Small intestine (tissue), 16 donors: ENCODE data around the gene BLZF1. TPM values are rescaled to one million over a fixed set of nuclear protein-coding genes. Genes with fewer than 3 reads are reported as not detected.

Source experiments
- DNase-seq, 2 donors: peaks; one replicate each; pipeline versions ENCODE4 v3.0.0 to v3.0.0-alpha.2; 2013
- FAIRE-seq: peaks from 2 replicates; lab custom pipeline; 2012; peaks lifted over from hg19 to GRCh38; lab: Jason Lieb, UNC
- H3K27ac ChIP-seq, 3 donors: one replicate each; pipeline ENCODE4 v1.5.1; 2013; ENCODE audit warnings: low read length in 2 of 3, mild to moderate bottlenecking in 2 of 3, control low read depth in 1 of 3, inconsistent platforms in 1 of 3, low read depth in 1 of 3, moderate library complexity in 1 of 3
- H3K27me3 ChIP-seq, 3 donors: one replicate each; pipeline ENCODE4 v1.6.1; 2013; ENCODE audit warnings: low read length in 3 of 3, inconsistent platforms in 1 of 3; ENCODE audit not compliant: control insufficient read depth in 3 of 3, insufficient read depth in 3 of 3
- H3K36me3 ChIP-seq, 3 donors: one replicate each; pipeline ENCODE4 v1.6.1; 2013; ENCODE audit warnings: low read length in 3 of 3, inconsistent platforms in 1 of 3, low read depth in 1 of 3, mild to moderate bottlenecking in 1 of 3, moderate library complexity in 1 of 3; ENCODE audit not compliant: control insufficient read depth in 3 of 3, insufficient read depth in 2 of 3
- H3K4me1 ChIP-seq, 3 donors: one replicate each; pipeline ENCODE4 v1.6.1; 2013; ENCODE audit warnings: low read length in 2 of 3, inconsistent platforms in 1 of 3, low read depth in 1 of 3, mild to moderate bottlenecking in 1 of 3, moderate library complexity in 1 of 3; ENCODE audit not compliant: control insufficient read depth in 3 of 3, insufficient read depth in 2 of 3
- H3K4me3 ChIP-seq, 3 donors: one replicate each; pipeline ENCODE4 v1.5.1; 2013; ENCODE audit warnings: low read length in 3 of 3, control low read depth in 1 of 3, inconsistent platforms in 1 of 3, low read depth in 1 of 3, mild to moderate bottlenecking in 1 of 3, moderate library complexity in 1 of 3
- H3K9me3 ChIP-seq, 2 donors: one replicate each; pipeline ENCODE4 v1.6.1; 2013; ENCODE audit warnings: low read depth in 1 of 2, low read length in 1 of 2; ENCODE audit not compliant: control insufficient read depth in 2 of 2, insufficient read depth in 1 of 2
- WGBS, 3 donors: extraction: QIAGEN DNeasy Blood & Tissue Kit; methylation state at CpG; one replicate each; pipeline ENCODE4 v1.1.7; 2013; 5-methylcytosine and 5-hydroxymethylcytosine counted together
- long read RNA-seq, 10 donors: transcript quantifications; one replicate each; lab custom pipeline, GENCODE V29; 2026
- polyA plus RNA-seq, 4 donors: library from polyadenylated mRNA; stranded (reverse) in 3 of 4; unstranded in 1 of 4; fragments of 200-250 nt in 3 of 4; fragments of 120-200 nt in 1 of 4; gene quantifications; one replicate each; pipeline versions ENCODE4 v1.2.1 to v1.2.3, GENCODE V29; 2013
- donor health status: healthy with polysubstance abuse.
- donor health status: control.
- donor health status: control.
- donor health status: Bipolar disorder and iron deficiency.
- donor health status: healthy.

The BLZF1 gene
- 10 to 100 TPM in 3 of 4 donors, 1 to 10 TPM in 1; 9.2 to 21.3 (median 11.9) TPM for polyA plus RNA-seq
- long read RNA-seq, donor 1: 0 reads
- long read RNA-seq, donor 2, partial matches to known transcripts: 9 of 14 reads
- long read RNA-seq, donor 2, other reads (novel, unspliced or antisense): 0 of 14 reads
- long read RNA-seq, donor 3, partial matches to known transcripts: 0 of 4 reads
- long read RNA-seq, donor 3, other reads (novel, unspliced or antisense): 0 of 4 reads
- long read RNA-seq, donor 4, partial matches to known transcripts: 0 of 1 reads
- long read RNA-seq, donor 4, other reads (novel, unspliced or antisense): 0 of 1 reads
- long read RNA-seq, donor 5: 0 reads
- long read RNA-seq, donor 6, partial matches to known transcripts: 0 of 7 reads
- long read RNA-seq, donor 6, other reads (novel, unspliced or antisense): 0 of 7 reads
- long read RNA-seq, donor 7: 0 reads
- long read RNA-seq, donor 8, partial matches to known transcripts: 0 of 3 reads
- long read RNA-seq, donor 8, other reads (novel, unspliced or antisense): 0 of 3 reads
- long read RNA-seq, donor 9, partial matches to known transcripts: 0 of 1 reads
- long read RNA-seq, donor 9, other reads (novel, unspliced or antisense): 0 of 1 reads
- long read RNA-seq, donor 10, transcript BLZF1-203 (7 exons, 2,749 nt): major isoform, 6 of 7 reads
- long read RNA-seq, donor 10, partial matches to known transcripts: 0 of 7 reads
- long read RNA-seq, donor 10, other reads (novel, unspliced or antisense): 0 of 7 reads

DNA sequence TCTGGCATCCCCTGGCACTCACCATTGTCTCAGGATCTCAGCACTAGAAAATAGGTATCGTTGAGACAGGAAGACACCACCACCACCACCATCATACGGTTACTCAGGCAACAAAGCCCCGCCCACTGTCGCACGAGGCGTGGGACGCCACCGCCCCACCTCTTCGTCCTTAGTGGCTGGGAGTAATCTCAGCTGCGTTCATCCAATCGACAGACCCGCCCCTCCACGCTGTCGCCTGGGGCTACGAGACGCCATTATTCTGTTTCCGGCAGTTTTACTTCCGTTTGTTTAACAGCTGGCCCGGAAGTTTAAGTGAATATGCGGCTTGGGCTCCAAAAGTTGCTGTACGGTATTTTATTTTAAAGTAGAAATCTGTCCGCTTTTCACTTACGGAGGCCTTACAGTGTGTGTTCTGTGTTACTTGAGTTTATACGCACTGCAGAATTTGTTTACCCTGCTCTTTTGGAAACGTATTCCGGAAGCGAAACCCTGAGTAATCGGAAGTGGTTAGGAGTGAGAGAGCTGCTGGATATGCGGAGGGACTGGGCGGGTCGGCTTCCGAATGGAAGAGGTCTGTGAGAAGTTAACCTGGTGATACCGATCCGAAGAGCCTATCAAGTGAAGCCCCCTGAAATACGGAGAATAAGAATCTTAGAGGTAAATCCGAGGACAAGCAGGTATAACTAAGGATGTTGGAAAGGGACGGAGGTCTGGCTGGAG lies at the start of gene BLZF1, which contains the start of gene NME7:
Gene BLZF1, plus strand, starts transcription at position 510 of the 720 bp plus-strand sequence. CDS start 1,328 bp downstream, outside the sequence.
Gene NME7, minus strand, starts transcription at position 112 of the 720 bp plus-strand sequence. Its CDS starts 87 bp downstream, at position 25.
- Histone ChIP-seq H3K36me3 (peaks cover 1 to 4% (median 2%) of the 10 kb centered on the region in 3 donors), H3K9me3 (peaks cover 0 to 4% of the 10 kb centered on the region in 2 donors), H3K27me3 (no peaks in the 10 kb centered on the region), H3K27ac (peak within 1 kb of the TSS; percentile 75 to 86 (median 81)), H3K4me1 (peaks cover 0 to 8% (median 0%) of the 10 kb centered on the region in 3 donors), H3K4me3 (peak within 1 kb of the TSS; percentile 66 to 90 (median 87))
- 0% methylated on average over 37 of the region's 37 CpGs for WGBS, 3 donors
- peak; percentile 97 to 98 for DNase-seq
- FAIRE-seq: peak; percentile 41

- 92 to 96% (median 95%) methylated on average over 3 of the region's 3 CpGs for WGBS, 3 donors
- DNase-seq (no peak), FAIRE-seq (no peak)
- peaks cover 0 to 2% (median 0%) of the 10 kb centered on the region in 3 donors for H3K36me3 ChIP-seq
- H3K4me3 ChIP-seq: no peak overlapping the region
- no peak overlapping the region for H3K27ac ChIP-seq
- H3K4me1 ChIP-seq: no peaks in the 10 kb centered on the region
- no peaks in the 10 kb centered on the region for H3K9me3 ChIP-seq
- no peaks in the 10 kb centered on the region for H3K27me3 ChIP-seq
These were observed 49.3 kb upstream of the BLZF1 start for GRCh38 chr1:169318536-169319244.

- Histone ChIP-seq H3K4me3 (no peak overlapping the region), H3K36me3 (peaks cover 0 to 2% (median 0%) of the 10 kb centered on the region in 3 donors), H3K27me3 (no peaks in the 10 kb centered on the region), H3K27ac (no peak overlapping the region), H3K4me1 (peaks cover 0 to 3% (median 0%) of the 10 kb centered on the region in 3 donors), H3K9me3 (no peaks in the 10 kb centered on the region)
- WGBS, 3 donors: 70 to 81% (median 78%) methylated on average over 1 of the region's 1 CpG
- no peak for DNase-seq
- FAIRE-seq: peak; percentile 15
These were observed 46.5 kb upstream of the BLZF1 start for GRCh38 chr1:169321539-169321938.

GRCh38 chr1:169322138-169322537 lies 45.9 kb upstream of the BLZF1 start:
- DNase-seq (no peak), FAIRE-seq (no peak)
- Histone ChIP-seq H3K27me3 (no peaks in the 10 kb centered on the region), H3K4me1 (peaks cover 0 to 3% (median 0%) of the 10 kb centered on the region in 3 donors), H3K36me3 (peaks cover 0 to 2% (median 0%) of the 10 kb centered on the region in 3 donors), H3K9me3 (no peaks in the 10 kb centered on the region), H3K27ac (no peak overlapping the region), H3K4me3 (no peak overlapping the region)
- 95 to 98% (median 98%) methylated on average over 3 of the region's 3 CpGs for WGBS, 3 donors

- WGBS, 3 donors: 89 to 100% (median 96%) methylated on average over 1 of the region's 1 CpG
- Histone ChIP-seq H3K4me3 (no peak overlapping the region), H3K36me3 (peaks cover 0 to 2% (median 0%) of the 10 kb centered on the region in 3 donors), H3K27ac (no peak overlapping the region), H3K9me3 (no peaks in the 10 kb centered on the region), H3K27me3 (no peaks in the 10 kb centered on the region), H3K4me1 (peaks cover 0 to 3% (median 0%) of the 10 kb centered on the region in 3 donors)
- FAIRE-seq: no peak
- DNase-seq: no peak
These were observed 42.9 kb upstream of the BLZF1 start for GRCh38 chr1:169325117-169325516.

GRCh38 chr1:169326261-169326955 lies 41.6 kb upstream of the BLZF1 start:
- no peaks in the 10 kb centered on the region for H3K36me3 ChIP-seq
- no peak overlapping the region for H3K4me3 ChIP-seq
- H3K27me3 ChIP-seq: no peaks in the 10 kb centered on the region
- WGBS, 3 donors: 71 to 88% (median 88%) methylated on average over 3 of the region's 3 CpGs
- H3K9me3 ChIP-seq: no peaks in the 10 kb centered on the region
- FAIRE-seq: no peak
- H3K27ac ChIP-seq: no peak overlapping the region
- no peak for DNase-seq
- H3K4me1 ChIP-seq: peaks cover 0 to 3% (median 0%) of the 10 kb centered on the region in 3 donors

DNA sequence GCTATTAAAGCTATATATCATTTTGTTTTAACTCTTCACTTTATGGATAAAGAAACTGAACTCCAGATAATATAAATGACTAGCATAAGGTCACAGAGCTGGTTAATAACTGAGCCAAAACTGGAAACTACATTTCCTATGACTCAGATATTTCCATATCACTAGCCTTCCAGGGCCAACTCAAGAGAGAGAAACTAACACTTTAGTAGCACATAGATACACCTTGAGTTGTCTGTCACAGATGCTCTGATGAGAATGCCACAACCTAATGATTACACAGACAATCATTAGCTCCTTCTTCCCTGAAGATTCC lies 41.1 kb upstream of the BLZF1 start:
- no peak overlapping the region for H3K4me3 ChIP-seq
- no peaks in the 10 kb centered on the region for H3K36me3 ChIP-seq
- no peak overlapping the region for H3K27ac ChIP-seq
- DNase-seq (peak in 1 of 2 donors; percentile 42), FAIRE-seq (no peak)
- no peaks in the 10 kb centered on the region for H3K9me3 ChIP-seq
- peaks cover 0 to 3% (median 0%) of the 10 kb centered on the region in 3 donors for H3K4me1 ChIP-seq
- H3K27me3 ChIP-seq: no peaks in the 10 kb centered on the region
